WTC11 (cell line): ENCODE data around the gene GADL1. TPM values are rescaled to one million over a fixed set of nuclear protein-coding genes. Genes with fewer than 3 reads are reported as not detected.

ENCODE experiments used
- ATAC-seq: fragments of 200-7000 bp; cut with Tn5 transposase; 2 replicates; pipeline ENCODE4 v1.10.0; 2021; ENCODE audit warnings: mild to moderate bottlenecking, moderate library complexity
- CTCF ChIA-PET: fragments of 300-600 bp; sonication (Branson Sonifier 250); formaldehyde crosslinking; loops from one replicate; lab custom pipeline; 2021; ENCODE audit warnings: antibody characterized with exemption; lab: Charles Lee
- POLR2A ChIA-PET: fragments of 350-600 bp; sonication (Branson Sonifier 250); formaldehyde crosslinking; loops from one replicate; lab custom pipeline; 2021; ENCODE audit warnings: antibody characterized with exemption; lab: Charles Lee
- DNase-seq: peaks from one replicate; pipeline ENCODE4 v3.0.0; 2021; ENCODE audit warnings: low spot score
- H3K27ac Mint-ChIP-seq: 2 replicates; pipeline ENCODE4 v1.8.0; 2021; ENCODE audit warnings: mixed read lengths
- H3K27me3 Mint-ChIP-seq: 2 replicates; pipeline ENCODE4 v1.8.0; 2021; ENCODE audit warnings: low read depth, mild to moderate bottlenecking, moderate library complexity, mixed read lengths
- H3K36me3 Mint-ChIP-seq: 2 replicates; pipeline ENCODE4 v1.8.0; 2021; ENCODE audit warnings: mixed read lengths
- H3K4me1 Mint-ChIP-seq: 2 replicates; pipeline ENCODE4 v1.8.0; 2022; ENCODE audit warnings: mixed read lengths
- H3K4me3 Mint-ChIP-seq: 2 replicates; pipeline ENCODE4 v1.8.0; 2021; ENCODE audit warnings: mild to moderate bottlenecking, moderate library complexity, mixed read lengths
- H3K9me3 Mint-ChIP-seq: 2 replicates; pipeline ENCODE4 v1.8.0; 2021; ENCODE audit warnings: mixed read lengths
- ESRRA ChIP-seq: sonication (generic); formaldehyde crosslinking; IDR thresholded peaks from 2 replicates; pipeline ENCODE4 v1.8.1; 2022; ENCODE audit warnings: mild to moderate bottlenecking, missing genetic modification reagents, borderline replicate concordance
- MXD4 ChIP-seq: fragments of 250-450 bp; sonication (Bioruptor Pico); IDR thresholded peaks from 2 replicates; pipeline ENCODE4 v1.8.0; 2021; ENCODE audit warnings: mild to moderate bottlenecking, moderate library complexity, borderline replicate concordance
- SOX15 ChIP-seq: fragments of 250-450 bp; sonication (Bioruptor Pico); IDR thresholded peaks from 2 replicates; pipeline ENCODE4 v1.9.0; 2021; ENCODE audit warnings: mild to moderate bottlenecking
- ZNF138 ChIP-seq: sonication (generic); formaldehyde crosslinking; conservative IDR thresholded peaks from 2 replicates; pipeline ENCODE4 v1.8.1; 2022; ENCODE audit warnings: mild to moderate bottlenecking, moderate library complexity, missing genetic modification reagents
- total RNA-seq: library from RNA; stranded (reverse); gene quantifications from 3 replicates; pipeline ENCODE4 v1.2.3, GENCODE V29; 2021
- TF ChIP-seq, protein P1 (sequence below): sonication (generic); formaldehyde crosslinking; IDR thresholded peaks from 2 replicates; pipeline ENCODE4 v1.8.1; 2022; ENCODE audit warnings: low read depth, mild to moderate bottlenecking, moderate library complexity, missing genetic modification reagents, borderline replicate concordance
- TF ChIP-seq, protein P2 (sequence below): sonication (generic); formaldehyde crosslinking; IDR thresholded peaks from 2 replicates; pipeline ENCODE4 v1.8.0; 2022; ENCODE audit warnings: mild to moderate bottlenecking, missing genetic modification reagents
- TF ChIP-seq, protein P3 (sequence below): sonication (generic); formaldehyde crosslinking; IDR thresholded peaks from 2 replicates; pipeline ENCODE4 v1.8.0; 2023; ENCODE audit warnings: missing genetic modification reagents
- TF ChIP-seq, protein P4 (sequence below): sonication (generic); formaldehyde crosslinking; IDR thresholded peaks from 2 replicates; pipeline ENCODE4 v1.8.1; 2023; ENCODE audit warnings: mild to moderate bottlenecking, missing genetic modification reagents
- TF ChIP-seq, protein P5 (sequence below): fragments of 250-450 bp; sonication (Bioruptor Pico); IDR thresholded peaks from 2 replicates; pipeline ENCODE4 v1.9.0; 2021; ENCODE audit warnings: mild to moderate bottlenecking
- TF ChIP-seq, protein P6 (sequence below): sonication (generic); formaldehyde crosslinking; IDR thresholded peaks from 2 replicates; pipeline ENCODE4 v1.8.1; 2023; ENCODE audit warnings: mild to moderate bottlenecking, moderate library complexity, missing genetic modification reagents

GADL1 gene
- total RNA-seq, 1 experiment from 2014 or later: 0.15 TPM

DNA sequence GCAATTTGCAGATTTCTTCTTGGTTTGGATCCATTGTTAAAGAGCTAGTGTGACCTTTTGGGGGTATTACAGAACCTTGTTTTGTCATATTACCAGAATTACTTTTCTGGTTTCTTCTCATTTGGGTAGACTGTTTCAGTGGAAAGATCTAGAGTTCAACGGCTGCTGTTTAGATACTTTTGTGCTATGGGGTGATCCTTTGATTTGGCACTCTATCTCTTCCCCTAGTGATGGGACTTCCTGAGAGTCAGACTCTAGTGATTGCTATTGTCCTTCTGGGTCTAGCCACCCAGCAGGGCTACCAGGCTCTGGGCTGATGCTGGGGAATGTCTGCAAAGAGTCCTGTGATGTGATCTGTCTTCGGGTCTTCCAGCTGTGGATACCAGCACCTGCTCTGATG lies 46.3 kb upstream of the GADL1 start (continued):
- TF ChIP-seq ESRRA (CRISPR knock-in tag): no peak

DNA sequence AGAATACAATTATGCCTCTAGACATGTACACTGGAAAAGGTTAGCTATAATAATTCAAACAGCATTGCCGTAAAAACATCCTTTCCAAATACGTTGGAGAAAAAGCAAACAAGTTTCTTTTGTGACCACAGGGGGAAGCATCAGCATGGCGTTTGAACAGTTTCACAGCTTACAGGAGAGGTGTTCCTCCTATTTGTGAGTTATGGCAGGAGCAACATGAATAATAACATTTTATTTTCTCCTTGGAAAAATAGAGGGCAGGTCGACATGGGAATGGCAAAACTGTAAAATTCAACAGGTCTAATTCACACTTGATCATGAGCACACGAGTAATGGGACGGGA lies 39.7 kb upstream of the GADL1 start:
- Mint-ChIP-seq H3K27ac (no peak overlapping the region), H3K4me3 (no peak overlapping the region), H3K27me3 (no peaks in the 10 kb centered on the region), H3K36me3 (no peaks in the 10 kb centered on the region), H3K9me3 (peaks cover 24% of the 10 kb centered on the region), H3K4me1 (no peaks in the 10 kb centered on the region)
- POLR2A ChIA-PET: interaction anchor here (0.5 to 1.0 kb wide), 2 partner anchors 198 to 282 kb away, joined by 3 to 6 read pairs; no protein-coding TSS in a partner anchor
- DNase-seq (no peak), ATAC-seq (peak; percentile 59)
- CTCF ChIA-PET: interaction anchor here (0.5 to 2.4 kb wide), 7 partner anchors 22 to 598 kb away, joined by 3 to 11 read pairs (median 4); partner anchors contain the start of gene STT3B
- TF ChIP-seq, protein P1, sequence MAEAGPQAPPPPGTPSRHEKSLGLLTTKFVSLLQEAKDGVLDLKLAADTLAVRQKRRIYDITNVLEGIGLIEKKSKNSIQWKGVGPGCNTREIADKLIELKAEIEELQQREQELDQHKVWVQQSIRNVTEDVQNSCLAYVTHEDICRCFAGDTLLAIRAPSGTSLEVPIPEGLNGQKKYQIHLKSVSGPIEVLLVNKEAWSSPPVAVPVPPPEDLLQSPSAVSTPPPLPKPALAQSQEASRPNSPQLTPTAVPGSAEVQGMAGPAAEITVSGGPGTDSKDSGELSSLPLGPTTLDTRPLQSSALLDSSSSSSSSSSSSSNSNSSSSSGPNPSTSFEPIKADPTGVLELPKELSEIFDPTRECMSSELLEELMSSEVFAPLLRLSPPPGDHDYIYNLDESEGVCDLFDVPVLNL (CRISPR knock-in tag): no peak

DNA sequence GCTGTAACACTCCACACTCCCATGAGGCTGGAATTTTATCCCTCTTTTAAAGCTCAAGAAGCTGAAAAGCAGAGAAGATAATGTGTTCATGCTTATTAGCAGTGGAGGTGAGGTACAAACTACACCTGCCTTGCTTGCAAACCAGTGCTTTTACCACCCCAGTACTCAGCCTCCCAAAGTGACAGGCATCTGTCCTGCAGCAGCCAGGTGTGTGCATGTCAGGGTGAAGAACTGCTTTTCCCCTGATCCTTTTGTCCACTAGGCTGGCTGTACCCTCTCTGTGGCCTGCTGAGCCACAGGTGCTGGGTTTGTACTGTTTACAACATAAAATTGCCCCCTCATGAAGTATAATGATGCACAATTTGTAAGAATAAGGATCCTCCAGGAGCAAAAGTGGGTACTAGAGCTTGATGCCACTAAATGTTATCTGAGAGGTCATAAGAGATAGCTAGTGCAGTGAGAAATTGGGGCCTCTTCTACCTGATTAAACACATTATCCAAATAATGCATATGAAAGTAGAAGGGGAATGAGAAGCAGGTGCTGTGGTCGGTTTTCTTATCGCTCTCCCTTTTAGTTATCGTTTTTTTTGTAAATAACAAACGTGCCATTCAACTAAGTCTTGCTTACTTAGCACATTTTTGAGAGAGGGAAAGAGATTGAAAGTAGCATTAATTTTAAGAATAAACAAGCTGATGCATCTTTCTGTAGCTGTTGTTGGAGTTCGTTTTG lies 39.2 kb upstream of the GADL1 start:
- CTCF ChIA-PET: interaction anchor here (0.6 to 2.4 kb wide), 6 partner anchors 21 to 599 kb away, joined by 3 to 11 read pairs (median 4); partner anchors contain the start of gene STT3B
- no peak for ATAC-seq
- no peak overlapping the region for H3K27ac Mint-ChIP-seq

More for the DNA sequence above, 39.2 kb upstream of the GADL1 start:
- Mint-ChIP-seq H3K9me3 (peaks cover 24% of the 10 kb centered on the region), H3K36me3 (no peaks in the 10 kb centered on the region), H3K4me3 (no peak overlapping the region), H3K27me3 (no peaks in the 10 kb centered on the region), H3K4me1 (no peaks in the 10 kb centered on the region)
- POLR2A ChIA-PET: interaction anchor here (0.7 to 1.0 kb wide), 2 partner anchors 283 to 903 kb away, joined by 6 read pairs; no protein-coding TSS in a partner anchor
- TF ChIP-seq, protein P2, sequence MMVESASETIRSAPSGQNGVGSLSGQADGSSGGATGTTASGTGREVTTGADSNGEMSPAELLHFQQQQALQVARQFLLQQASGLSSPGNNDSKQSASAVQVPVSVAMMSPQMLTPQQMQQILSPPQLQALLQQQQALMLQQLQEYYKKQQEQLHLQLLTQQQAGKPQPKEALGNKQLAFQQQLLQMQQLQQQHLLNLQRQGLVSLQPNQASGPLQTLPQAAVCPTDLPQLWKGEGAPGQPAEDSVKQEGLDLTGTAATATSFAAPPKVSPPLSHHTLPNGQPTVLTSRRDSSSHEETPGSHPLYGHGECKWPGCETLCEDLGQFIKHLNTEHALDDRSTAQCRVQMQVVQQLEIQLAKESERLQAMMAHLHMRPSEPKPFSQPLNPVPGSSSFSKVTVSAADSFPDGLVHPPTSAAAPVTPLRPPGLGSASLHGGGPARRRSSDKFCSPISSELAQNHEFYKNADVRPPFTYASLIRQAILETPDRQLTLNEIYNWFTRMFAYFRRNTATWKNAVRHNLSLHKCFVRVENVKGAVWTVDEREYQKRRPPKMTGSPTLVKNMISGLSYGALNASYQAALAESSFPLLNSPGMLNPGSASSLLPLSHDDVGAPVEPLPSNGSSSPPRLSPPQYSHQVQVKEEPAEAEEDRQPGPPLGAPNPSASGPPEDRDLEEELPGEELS (CRISPR knock-in tag): no peak
- TF ChIP-seq, protein P3, sequence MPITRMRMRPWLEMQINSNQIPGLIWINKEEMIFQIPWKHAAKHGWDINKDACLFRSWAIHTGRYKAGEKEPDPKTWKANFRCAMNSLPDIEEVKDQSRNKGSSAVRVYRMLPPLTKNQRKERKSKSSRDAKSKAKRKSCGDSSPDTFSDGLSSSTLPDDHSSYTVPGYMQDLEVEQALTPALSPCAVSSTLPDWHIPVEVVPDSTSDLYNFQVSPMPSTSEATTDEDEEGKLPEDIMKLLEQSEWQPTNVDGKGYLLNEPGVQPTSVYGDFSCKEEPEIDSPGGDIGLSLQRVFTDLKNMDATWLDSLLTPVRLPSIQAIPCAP: no peak
- TF ChIP-seq, protein P4, sequence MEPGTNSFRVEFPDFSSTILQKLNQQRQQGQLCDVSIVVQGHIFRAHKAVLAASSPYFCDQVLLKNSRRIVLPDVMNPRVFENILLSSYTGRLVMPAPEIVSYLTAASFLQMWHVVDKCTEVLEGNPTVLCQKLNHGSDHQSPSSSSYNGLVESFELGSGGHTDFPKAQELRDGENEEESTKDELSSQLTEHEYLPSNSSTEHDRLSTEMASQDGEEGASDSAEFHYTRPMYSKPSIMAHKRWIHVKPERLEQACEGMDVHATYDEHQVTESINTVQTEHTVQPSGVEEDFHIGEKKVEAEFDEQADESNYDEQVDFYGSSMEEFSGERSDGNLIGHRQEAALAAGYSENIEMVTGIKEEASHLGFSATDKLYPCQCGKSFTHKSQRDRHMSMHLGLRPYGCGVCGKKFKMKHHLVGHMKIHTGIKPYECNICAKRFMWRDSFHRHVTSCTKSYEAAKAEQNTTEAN (CRISPR knock-in tag): no peak
- TF ChIP-seq, protein P5, sequence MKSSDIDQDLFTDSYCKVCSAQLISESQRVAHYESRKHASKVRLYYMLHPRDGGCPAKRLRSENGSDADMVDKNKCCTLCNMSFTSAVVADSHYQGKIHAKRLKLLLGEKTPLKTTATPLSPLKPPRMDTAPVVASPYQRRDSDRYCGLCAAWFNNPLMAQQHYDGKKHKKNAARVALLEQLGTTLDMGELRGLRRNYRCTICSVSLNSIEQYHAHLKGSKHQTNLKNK (CRISPR knock-in tag): no peak
- TF ChIP-seq MXD4 (CRISPR knock-in tag): no peak
- TF ChIP-seq, protein P6, sequence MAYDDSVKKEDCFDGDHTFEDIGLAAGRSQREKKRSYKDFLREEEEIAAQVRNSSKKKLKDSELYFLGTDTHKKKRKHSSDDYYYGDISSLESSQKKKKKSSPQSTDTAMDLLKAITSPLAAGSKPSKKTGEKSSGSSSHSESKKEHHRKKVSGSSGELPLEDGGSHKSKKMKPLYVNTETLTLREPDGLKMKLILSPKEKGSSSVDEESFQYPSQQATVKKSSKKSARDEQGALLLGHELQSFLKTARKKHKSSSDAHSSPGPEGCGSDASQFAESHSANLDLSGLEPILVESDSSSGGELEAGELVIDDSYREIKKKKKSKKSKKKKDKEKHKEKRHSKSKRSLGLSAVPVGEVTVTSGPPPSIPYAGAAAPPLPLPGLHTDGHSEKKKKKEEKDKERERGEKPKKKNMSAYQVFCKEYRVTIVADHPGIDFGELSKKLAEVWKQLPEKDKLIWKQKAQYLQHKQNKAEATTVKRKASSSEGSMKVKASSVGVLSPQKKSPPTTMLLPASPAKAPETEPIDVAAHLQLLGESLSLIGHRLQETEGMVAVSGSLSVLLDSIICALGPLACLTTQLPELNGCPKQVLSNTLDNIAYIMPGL (CRISPR knock-in tag): no peak
- no peak for TF ChIP-seq ZNF138 (CRISPR knock-in tag)
- no peak for TF ChIP-seq SOX15 (CRISPR knock-in tag)
- DNase-seq: no peak
